ENCODE results near the gene NR5A2. TPM values are rescaled to one million over a fixed set of nuclear protein-coding genes. Genes with fewer than 3 reads are reported as not detected.

NR5A2 gene
- not detected for total RNA-seq

GRCh38 chr1:200027264-200027823, at the start of gene NR5A2:
Gene NR5A2, plus strand, starts transcription at chr1:200027710. Its CDS starts 138 bp downstream, at chr1:200027848.
- no peak within 1 kb of the TSS for H3K27ac Mint-ChIP-seq
- no peaks in the 10 kb centered on the region for H3K9me3 Mint-ChIP-seq
- H3K36me3 Mint-ChIP-seq, result no peaks in the 10 kb centered on the region
- peak within 1 kb of the TSS; percentile 56 for H3K4me3 Mint-ChIP-seq
- H3K4me1 Mint-ChIP-seq (ENCODE audit: low read depth), result peaks cover 2% of the 10 kb centered on the region
- no peak for DNase-seq
- CTCF ChIA-PET, result no interaction called here
- POLR2A ChIA-PET, result no interaction called here
- intact Hi-C loops (cut with micrococcal nuclease), result loop anchor here (1.0 kb wide), 1 partner anchor 9 kb away; no protein-coding TSS in a partner anchor
- peaks cover 55% of the 10 kb centered on the region for H3K27me3 Mint-ChIP-seq

DNA sequence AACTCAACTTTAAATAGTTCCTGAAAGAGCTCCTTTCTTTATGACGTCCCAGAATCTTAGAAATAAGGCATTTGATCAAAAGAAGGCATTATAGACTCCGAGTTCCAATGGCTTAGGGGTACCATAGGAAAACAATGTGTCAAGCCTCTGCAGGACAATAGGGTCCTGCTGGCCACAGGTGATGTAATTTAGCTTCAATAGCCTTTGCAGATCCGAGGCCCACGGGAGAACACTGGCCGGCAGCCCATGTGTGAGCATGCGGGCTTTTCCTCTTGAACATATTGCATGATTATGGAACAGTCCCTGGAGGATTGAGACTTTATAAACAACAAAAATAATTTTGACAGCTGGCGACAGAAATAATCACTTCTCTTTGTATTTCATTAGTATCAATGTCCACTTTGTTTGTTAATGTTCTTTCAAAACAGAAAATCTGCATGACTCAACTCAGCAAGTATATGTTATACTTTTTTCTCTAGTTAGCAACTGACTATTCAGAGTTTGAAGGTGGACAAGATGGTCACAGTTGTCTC, 49.0 kb upstream of the NR5A2 start:
- DNase-seq, result no peak
- Mint-ChIP-seq H3K27me3 (peaks cover 12% of the 10 kb centered on the region), H3K36me3 (no peaks in the 10 kb centered on the region), H3K4me1 (ENCODE audit: low read depth) (no peaks in the 10 kb centered on the region), H3K4me3 (no peak overlapping the region), H3K27ac (no peak overlapping the region), H3K9me3 (no peaks in the 10 kb centered on the region)
- ChIA-PET CTCF (interaction anchor here (0.6 kb wide), 1 partner anchor 429 kb away, joined by 4 read pairs; no protein-coding TSS in a partner anchor), POLR2A (no interaction called here)
- intact Hi-C loops (cut with micrococcal nuclease), result no loop called here

DNA sequence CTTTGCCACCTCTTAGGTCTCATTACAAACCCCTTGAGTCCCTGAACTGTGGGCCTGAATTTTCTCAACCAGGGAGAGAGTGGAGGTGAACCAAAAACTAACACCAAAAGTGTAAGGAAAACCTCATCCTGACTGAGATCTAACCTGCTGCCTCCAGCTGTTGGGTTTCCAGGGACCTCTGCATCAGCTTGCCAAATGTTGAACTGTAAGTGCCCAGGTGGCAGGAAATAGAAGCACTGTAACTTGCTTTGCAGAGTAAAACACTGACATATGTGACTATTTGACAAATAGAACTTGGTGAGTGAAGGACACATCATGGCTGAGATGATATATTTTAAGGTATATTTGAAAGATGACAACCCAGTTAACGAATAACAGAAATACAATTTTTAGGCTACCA, 48.4 kb upstream of the NR5A2 start:
- Mint-ChIP-seq H3K27ac (no peak overlapping the region), H3K4me1 (ENCODE audit: low read depth) (no peaks in the 10 kb centered on the region), H3K36me3 (no peaks in the 10 kb centered on the region), H3K9me3 (no peaks in the 10 kb centered on the region), H3K27me3 (peaks cover 12% of the 10 kb centered on the region), H3K4me3 (no peak overlapping the region)
- intact Hi-C loops (cut with micrococcal nuclease), result no loop called here
- DNase-seq, result no peak
- ChIA-PET POLR2A (no interaction called here), CTCF (interaction anchor here (0.6 kb wide), 1 partner anchor 429 kb away, joined by 4 read pairs; no protein-coding TSS in a partner anchor)

GRCh38 chr1:199981584-199981983, 45.9 kb upstream of the NR5A2 start:
- no peaks in the 10 kb centered on the region for H3K4me1 Mint-ChIP-seq (ENCODE audit: low read depth)
- no peaks in the 10 kb centered on the region for H3K36me3 Mint-ChIP-seq
- ChIA-PET POLR2A (no interaction called here), CTCF (interaction anchor here (0.6 kb wide), 1 partner anchor 45 kb away, joined by 3 read pairs; no protein-coding TSS in a partner anchor)
- intact Hi-C loops (cut with micrococcal nuclease), result no loop called here
- DNase-seq, result no peak
- peaks cover 7% of the 10 kb centered on the region for H3K27me3 Mint-ChIP-seq
- no peak overlapping the region for H3K4me3 Mint-ChIP-seq
- H3K9me3 Mint-ChIP-seq, result no peaks in the 10 kb centered on the region
- no peak overlapping the region for H3K27ac Mint-ChIP-seq

GRCh38 chr1:199982606-199983005, 44.9 kb upstream of the NR5A2 start:
- no peak overlapping the region for H3K4me3 Mint-ChIP-seq
- H3K36me3 Mint-ChIP-seq, result no peaks in the 10 kb centered on the region
- no peaks in the 10 kb centered on the region for H3K4me1 Mint-ChIP-seq (ENCODE audit: low read depth)
- H3K27me3 Mint-ChIP-seq, result peaks cover 3% of the 10 kb centered on the region
- H3K9me3 Mint-ChIP-seq, result no peaks in the 10 kb centered on the region
- intact Hi-C loops (cut with micrococcal nuclease), result no loop called here
- CTCF ChIA-PET, result no interaction called here
- POLR2A ChIA-PET, result no interaction called here
- no peak for DNase-seq
- no peak overlapping the region for H3K27ac Mint-ChIP-seq

- no peak for DNase-seq
- no peaks in the 10 kb centered on the region for H3K36me3 Mint-ChIP-seq
- intact Hi-C loops (cut with micrococcal nuclease), result no loop called here
- ChIA-PET POLR2A (no interaction called here), CTCF (interaction anchor here (0.7 kb wide), 1 partner anchor 525 kb away, joined by 4 read pairs; no protein-coding TSS in a partner anchor)
- H3K27ac Mint-ChIP-seq, result no peak overlapping the region
- H3K27me3 Mint-ChIP-seq, result peaks cover 3% of the 10 kb centered on the region
- no peaks in the 10 kb centered on the region for H3K4me1 Mint-ChIP-seq (ENCODE audit: low read depth)
- H3K9me3 Mint-ChIP-seq, result no peaks in the 10 kb centered on the region
- H3K4me3 Mint-ChIP-seq, result no peak overlapping the region
These were observed 44.0 kb upstream of the NR5A2 start for GRCh38 chr1:199983531-199983930.

GRCh38 chr1:199995096-199995685, 32.3 kb upstream of the NR5A2 start:
- H3K4me1 Mint-ChIP-seq (ENCODE audit: low read depth), result no peaks in the 10 kb centered on the region
- H3K27me3 Mint-ChIP-seq, result peaks cover 6% of the 10 kb centered on the region
- intact Hi-C loops (cut with micrococcal nuclease), result no loop called here
- no peak overlapping the region for H3K4me3 Mint-ChIP-seq
- no peaks in the 10 kb centered on the region for H3K9me3 Mint-ChIP-seq
- no peaks in the 10 kb centered on the region for H3K36me3 Mint-ChIP-seq
- no peak for DNase-seq
- ChIA-PET CTCF (no interaction called here), POLR2A (no interaction called here)
- H3K27ac Mint-ChIP-seq, result no peak overlapping the region

GRCh38 chr1:200005165-200005564, 22.3 kb upstream of the NR5A2 start:
- POLR2A ChIA-PET, result no interaction called here
- Mint-ChIP-seq H3K4me1 (ENCODE audit: low read depth) (no peaks in the 10 kb centered on the region), H3K27ac (no peak overlapping the region), H3K4me3 (no peak overlapping the region), H3K9me3 (no peaks in the 10 kb centered on the region), H3K36me3 (no peaks in the 10 kb centered on the region), H3K27me3 (no peaks in the 10 kb centered on the region)
- intact Hi-C loops (cut with micrococcal nuclease), result no loop called here
- CTCF ChIA-PET, result interaction anchor here (0.5 kb wide), 1 partner anchor 802 kb away, joined by 5 read pairs; no protein-coding TSS in a partner anchor
- no peak for DNase-seq

DNA sequence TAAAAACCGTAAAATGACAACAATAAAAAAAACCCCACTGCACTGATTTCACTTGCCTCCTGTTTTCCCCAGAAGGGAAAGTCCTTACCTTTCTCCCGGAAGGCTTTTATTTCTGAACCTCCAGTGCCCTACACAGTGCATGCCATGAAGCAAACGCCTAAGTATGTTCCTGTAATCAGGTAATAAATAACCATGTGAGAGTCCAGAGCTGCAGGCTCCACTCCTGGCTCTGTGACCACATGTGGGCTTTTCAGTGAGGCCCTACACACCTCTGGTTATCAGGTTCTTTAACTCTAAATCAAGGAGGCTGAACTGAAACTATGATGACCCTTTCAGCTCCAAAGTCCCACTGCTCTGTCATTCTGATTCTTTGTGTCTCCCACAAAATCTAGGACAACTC, 20.8 kb upstream of the NR5A2 start:
- Mint-ChIP-seq H3K4me1 (ENCODE audit: low read depth) (no peaks in the 10 kb centered on the region), H3K9me3 (no peaks in the 10 kb centered on the region), H3K4me3 (no peak overlapping the region), H3K27me3 (peaks cover 2% of the 10 kb centered on the region), H3K36me3 (no peaks in the 10 kb centered on the region), H3K27ac (no peak overlapping the region)
- intact Hi-C loops (cut with micrococcal nuclease), result no loop called here
- no peak for DNase-seq
- POLR2A ChIA-PET, result interaction anchor here (0.6 kb wide), 1 partner anchor 510 kb away, joined by 4 read pairs; no protein-coding TSS in a partner anchor
- CTCF ChIA-PET, result no interaction called here

DNA sequence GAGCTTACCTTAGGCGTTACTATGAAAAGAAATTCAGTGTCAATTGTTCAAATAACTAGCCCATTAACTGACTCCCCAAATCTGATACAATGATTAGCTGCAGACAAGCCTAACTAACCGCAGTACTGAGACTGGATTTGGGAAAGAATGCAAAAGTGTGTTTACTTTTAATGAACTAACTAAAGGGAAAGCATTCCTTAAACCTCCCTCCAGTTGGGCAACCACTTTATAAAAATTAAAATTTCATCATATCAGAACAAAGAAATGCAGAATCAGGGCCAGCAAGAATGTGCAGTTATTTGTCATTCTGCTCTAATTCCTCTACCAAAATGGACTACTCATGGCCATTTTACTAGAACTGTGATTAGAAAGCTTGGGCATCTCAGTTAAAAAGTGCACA, 11.7 kb upstream of the NR5A2 start:
- H3K4me3 Mint-ChIP-seq, result no peak overlapping the region
- intact Hi-C loops (cut with micrococcal nuclease), result no loop called here
- ChIA-PET POLR2A (no interaction called here), CTCF (no interaction called here)
- no peak for DNase-seq
- H3K4me1 Mint-ChIP-seq (ENCODE audit: low read depth), result no peaks in the 10 kb centered on the region
- no peaks in the 10 kb centered on the region for H3K9me3 Mint-ChIP-seq
- H3K27me3 Mint-ChIP-seq, result peaks cover 11% of the 10 kb centered on the region
- H3K36me3 Mint-ChIP-seq, result no peaks in the 10 kb centered on the region
- H3K27ac Mint-ChIP-seq, result no peak overlapping the region

GRCh38 chr1:200021577-200022238, 5.8 kb upstream of the NR5A2 start:
- POLR2A ChIA-PET, result no interaction called here
- DNase-seq, result no peak
- intact Hi-C loops (cut with micrococcal nuclease), result no loop called here
- Mint-ChIP-seq H3K4me1 (ENCODE audit: low read depth) (no peaks in the 10 kb centered on the region), H3K27me3 (peaks cover 15% of the 10 kb centered on the region), H3K9me3 (no peaks in the 10 kb centered on the region), H3K4me3 (no peak overlapping the region), H3K27ac (no peak overlapping the region), H3K36me3 (no peaks in the 10 kb centered on the region)
- CTCF ChIA-PET, result no interaction called here

- H3K4me3 Mint-ChIP-seq, result no peak overlapping the region
- CTCF ChIA-PET, result no interaction called here
- H3K9me3 Mint-ChIP-seq, result no peaks in the 10 kb centered on the region
- intact Hi-C loops (cut with micrococcal nuclease), result no loop called here
- no peak overlapping the region for H3K27ac Mint-ChIP-seq
- POLR2A ChIA-PET, result no interaction called here
- H3K36me3 Mint-ChIP-seq, result no peaks in the 10 kb centered on the region
- no peaks in the 10 kb centered on the region for H3K4me1 Mint-ChIP-seq (ENCODE audit: low read depth)
- no peak for DNase-seq
- peaks cover 19% of the 10 kb centered on the region for H3K27me3 Mint-ChIP-seq
These were observed 5.2 kb upstream of the NR5A2 start for GRCh38 chr1:200022239-200022804.
